ENCODE data around the gene TNFSF12.

Gene TNFSF12

DNA sequence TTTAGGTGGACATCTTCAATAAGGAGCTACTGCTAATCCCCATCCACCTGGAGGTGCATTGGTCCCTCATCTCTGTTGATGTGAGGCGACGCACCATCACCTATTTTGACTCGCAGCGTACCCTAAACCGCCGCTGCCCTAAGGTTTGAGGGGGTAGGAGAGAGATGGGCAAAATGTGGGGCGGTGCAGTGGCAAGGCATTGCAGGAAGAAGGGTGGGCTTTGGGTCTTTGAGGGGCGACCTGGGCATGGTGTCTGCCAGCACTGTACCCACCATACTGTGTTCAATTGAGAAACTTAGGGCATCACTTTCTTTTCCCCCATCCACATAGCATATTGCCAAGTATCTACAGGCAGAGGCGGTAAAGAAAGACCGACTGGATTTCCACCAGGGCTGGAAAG lies 21.5 kb downstream of the TNFSF12 start:
- no peak for DNase-seq (ENCODE audit: low read depth)

DNA sequence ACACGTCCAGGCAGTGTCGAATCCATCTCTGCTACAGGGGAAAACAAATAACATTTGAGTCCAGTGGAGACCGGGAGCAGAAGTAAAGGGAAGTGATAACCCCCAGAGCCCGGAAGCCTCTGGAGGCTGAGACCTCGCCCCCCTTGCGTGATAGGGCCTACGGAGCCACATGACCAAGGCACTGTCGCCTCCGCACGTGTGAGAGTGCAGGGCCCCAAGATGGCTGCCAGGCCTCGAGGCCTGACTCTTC lies 23.4 kb downstream of the TNFSF12 start:
- no peak for DNase-seq (ENCODE audit: low read depth)

DNA sequence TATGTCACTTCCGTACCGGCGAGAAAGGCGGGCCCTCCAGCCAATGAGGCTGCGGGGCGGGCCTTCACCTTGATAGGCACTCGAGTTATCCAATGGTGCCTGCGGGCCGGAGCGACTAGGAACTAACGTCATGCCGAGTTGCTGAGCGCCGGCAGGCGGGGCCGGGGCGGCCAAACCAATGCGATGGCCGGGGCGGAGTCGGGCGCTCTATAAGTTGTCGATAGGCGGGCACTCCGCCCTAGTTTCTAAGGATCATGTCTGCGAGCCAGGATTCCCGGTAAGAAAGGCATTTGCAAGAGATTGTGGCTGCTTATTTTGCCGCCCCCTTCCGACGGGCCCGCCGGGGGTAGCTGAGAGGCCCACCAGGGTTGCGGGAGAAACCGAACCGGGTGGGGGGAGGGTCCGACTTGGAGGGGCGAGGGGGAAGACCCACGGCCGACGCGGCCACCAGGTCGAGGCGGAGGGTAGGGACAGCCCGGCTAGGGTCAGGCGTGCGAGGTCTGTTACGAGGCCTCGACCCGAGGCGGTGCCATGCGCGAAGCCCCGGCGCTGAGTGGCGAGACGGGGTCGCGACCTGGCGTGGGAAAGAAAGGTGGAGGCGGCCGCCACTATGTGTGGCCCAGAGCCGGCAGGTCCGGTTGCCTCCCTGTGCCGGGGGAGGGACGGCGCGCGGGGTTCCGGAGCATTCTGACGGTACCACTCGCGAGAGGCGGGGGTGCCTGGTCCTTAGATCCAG lies 23.9 kb downstream of the TNFSF12 start:
- DNase-seq (ENCODE audit: low read depth) = peak; percentile 97

DNA sequence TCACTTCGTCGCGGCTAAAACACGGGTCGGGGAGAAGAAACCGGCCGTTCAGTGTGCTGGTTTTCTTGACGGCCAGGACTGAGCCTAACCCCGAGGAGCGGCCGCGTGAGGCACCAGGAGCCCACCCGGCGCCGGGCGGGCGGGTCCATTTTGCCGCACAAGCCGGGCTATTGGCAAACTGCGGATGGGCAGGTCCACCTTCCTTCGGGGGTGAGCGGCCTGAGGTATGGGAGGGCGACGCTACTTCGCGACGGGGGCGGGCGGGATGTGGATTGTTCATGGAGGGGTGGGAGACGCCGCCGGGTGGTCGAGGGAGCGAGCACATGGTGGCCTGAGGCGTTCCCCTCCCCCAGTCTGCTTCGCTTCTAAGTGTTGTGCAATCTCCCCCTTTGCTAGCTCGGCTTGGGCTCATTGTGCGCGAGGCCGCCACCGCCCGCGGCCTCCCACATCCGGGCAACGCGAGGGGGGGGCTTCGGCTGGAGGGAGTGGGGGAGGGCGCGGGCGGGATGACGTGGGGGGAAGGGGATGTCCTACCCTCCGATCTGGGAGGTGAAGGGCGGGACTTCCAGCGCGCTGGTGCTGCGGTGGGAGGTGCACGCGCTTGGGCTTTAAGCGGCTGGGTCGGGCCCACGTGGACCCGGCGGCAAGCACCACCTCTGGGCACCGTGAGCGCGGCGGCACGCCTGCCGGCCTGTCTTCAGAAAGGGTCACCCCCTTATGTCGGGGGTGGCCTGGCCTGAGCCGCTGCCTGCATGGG lies 24.6 kb downstream of the TNFSF12 start:
- DNase-seq (ENCODE audit: low read depth) = no peak

DNA sequence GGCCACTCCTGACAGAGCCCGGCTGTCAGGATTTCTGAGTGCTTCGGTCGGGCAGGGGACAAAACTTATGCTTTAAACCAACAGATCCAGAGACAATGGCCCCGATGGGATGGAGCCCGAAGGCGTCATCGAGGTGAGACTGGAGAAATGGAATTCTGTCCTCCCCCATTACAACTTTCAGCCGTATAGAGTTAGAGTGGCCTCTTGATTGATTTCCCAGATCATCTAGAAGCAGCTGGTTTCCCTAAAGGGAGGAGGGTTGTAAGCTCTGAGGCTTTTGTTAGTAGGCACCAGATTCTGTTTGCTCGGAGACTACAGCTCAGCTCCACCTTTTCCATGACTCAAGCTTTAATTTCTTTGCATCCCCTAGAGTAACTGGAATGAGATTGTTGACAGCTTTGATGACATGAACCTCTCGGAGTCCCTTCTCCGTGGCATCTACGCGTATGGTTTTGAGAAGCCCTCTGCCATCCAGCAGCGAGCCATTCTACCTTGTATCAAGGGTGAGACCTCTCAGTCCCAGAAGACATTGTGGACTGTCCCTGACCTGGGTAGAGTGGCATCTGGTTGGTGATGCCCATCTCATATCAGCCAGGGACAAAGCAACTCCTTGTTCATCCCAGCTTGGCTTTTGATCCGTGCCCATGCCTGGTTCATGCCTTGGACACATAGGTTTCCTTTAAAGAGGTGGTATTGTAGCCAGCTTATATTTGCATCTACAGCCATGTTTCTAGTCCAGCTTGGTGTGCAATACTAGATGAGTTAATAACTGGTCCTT lies 25.5 kb downstream of the TNFSF12 start:
- DNase-seq (ENCODE audit: low read depth) = no peak

DNA sequence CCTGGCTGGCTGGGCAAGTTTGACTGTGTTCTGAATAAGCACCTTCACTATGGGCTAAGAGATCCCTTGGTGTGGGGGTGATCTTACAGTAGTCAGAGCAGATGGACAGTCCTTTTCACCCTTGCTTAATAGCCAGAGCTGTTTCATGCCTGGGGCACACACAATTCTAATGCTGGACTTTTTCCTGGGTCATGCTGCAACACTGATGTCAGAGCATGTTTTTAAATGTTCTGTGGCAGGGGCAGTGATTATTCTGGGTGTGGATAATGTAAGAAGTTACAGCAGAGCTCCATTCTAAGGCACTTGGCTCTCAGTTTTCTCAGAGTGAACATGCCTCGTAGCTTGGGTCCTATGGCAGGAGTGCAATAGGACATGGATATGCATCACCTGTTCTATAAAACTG lies 26.6 kb downstream of the TNFSF12 start:
- DNase-seq (ENCODE audit: low read depth) = no peak

DNA sequence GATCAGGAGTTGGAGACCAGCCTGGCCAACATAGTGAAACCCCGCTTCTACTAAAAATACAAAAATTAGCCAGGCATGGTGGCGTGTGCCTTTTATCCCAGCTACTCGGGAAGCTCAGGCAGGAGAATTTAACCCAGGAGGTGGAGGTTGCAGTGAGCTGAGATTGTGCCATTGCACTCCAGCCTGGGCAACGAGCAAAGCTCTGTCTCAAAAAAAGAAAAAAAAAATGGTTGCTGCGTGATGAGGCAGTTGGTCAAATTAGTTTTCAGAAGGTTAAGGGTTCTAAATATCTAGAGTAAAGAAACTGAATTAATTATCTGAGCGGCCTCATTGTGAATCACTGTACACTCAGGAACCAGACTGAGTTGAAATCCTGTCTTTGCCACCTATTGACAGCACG lies 27.1 kb downstream of the TNFSF12 start:
- DNase-seq (ENCODE audit: low read depth) = no peak

DNA sequence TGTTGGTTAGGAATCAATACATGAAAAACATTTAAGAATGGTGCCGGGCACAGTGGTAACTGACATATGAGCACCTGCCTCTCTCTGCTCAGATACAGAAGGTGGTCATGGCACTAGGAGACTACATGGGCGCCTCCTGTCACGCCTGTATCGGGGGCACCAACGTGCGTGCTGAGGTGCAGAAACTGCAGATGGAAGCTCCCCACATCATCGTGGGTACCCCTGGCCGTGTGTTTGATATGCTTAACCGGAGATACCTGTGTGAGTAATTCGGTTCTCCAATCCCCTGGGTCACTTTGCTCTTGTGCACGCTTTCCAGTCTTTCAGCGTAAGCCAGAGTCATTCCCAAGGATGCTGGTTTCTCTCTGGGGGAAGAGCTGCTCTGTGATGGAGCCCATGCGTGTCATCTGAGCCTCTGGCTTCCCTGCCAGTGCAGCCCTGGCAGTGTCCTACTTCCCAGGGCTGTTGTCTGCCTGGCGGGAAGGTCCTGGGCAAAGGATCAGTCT lies 27.6 kb downstream of the TNFSF12 start:
- DNase-seq (ENCODE audit: low read depth) = no peak

DNA sequence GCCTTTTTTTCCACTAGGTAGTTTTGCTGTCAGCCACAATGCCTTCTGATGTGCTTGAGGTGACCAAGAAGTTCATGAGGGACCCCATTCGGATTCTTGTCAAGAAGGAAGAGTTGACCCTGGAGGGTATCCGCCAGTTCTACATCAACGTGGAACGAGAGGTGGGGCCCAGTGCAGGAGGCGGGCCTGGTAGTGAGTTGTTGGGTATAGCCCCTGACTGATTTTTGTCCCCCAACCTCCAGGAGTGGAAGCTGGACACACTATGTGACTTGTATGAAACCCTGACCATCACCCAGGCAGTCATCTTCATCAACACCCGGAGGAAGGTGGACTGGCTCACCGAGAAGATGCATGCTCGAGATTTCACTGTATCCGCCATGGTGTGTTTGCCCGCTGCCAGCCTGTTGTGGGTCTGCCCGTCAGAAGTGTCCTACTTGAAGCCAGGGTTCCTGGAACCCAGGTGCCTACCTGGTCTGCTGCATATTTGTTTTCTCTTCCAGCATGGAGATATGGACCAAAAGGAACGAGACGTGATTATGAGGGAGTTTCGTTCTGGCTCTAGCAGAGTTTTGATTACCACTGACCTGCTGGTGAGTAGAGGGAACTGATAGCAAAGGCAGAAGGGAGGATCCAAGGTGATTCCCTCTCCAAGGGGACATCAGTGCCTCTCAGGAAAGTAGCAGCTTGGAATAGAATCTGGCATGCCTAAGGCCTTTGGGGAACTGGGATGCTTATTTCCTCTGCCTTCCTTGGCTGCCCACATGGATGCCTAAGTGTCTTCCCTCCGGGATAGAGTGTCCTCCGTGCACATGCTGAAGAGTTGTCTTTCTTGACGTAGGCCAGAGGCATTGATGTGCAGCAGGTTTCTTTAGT lies 28.7 kb downstream of the TNFSF12 start:
- no peak for DNase-seq (ENCODE audit: low read depth)

DNA sequence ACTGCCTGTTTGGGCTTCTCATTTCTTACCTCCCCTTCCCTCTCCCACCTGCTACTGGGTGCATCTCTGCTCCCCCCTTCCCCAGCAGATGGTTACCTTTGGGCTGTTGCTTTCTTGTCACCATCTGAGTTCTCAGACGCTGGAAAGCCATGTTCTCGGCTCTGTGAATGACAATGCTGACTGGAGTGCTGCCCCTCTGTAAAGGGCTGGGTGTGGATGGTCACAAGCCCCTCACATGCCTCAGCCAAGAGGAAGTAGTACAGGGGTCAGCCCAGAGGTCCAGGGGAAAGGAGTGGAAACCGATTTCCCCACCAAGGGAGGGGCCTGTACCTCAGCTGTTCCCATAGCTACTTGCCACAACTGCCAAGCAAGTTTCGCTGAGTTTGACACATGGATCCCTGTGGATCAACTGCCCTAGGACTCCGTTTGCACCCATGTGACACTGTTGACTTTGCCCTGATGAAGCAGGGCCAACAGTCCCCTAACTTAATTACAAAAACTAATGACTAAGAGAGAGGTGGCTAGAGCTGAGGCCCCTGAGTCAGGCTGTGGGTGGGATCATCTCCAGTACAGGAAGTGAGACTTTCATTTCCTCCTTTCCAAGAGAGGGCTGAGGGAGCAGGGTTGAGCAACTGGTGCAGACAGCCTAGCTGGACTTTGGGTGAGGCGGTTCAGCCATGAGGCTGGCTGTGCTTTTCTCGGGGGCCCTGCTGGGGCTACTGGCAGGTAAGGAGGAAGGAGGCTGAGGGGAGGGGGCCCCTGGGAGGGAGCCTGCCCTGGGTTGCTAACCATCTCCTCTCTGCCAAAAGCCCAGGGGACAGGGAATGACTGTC lies 30.4 kb downstream of the TNFSF12 start, which contains the start of gene CD68:
TSS of gene CD68 (plus strand) at position 638 of the 833 bp plus-strand sequence. CDS start at position 678, 40 bp downstream.
- no peak for DNase-seq (ENCODE audit: low read depth)

DNA sequence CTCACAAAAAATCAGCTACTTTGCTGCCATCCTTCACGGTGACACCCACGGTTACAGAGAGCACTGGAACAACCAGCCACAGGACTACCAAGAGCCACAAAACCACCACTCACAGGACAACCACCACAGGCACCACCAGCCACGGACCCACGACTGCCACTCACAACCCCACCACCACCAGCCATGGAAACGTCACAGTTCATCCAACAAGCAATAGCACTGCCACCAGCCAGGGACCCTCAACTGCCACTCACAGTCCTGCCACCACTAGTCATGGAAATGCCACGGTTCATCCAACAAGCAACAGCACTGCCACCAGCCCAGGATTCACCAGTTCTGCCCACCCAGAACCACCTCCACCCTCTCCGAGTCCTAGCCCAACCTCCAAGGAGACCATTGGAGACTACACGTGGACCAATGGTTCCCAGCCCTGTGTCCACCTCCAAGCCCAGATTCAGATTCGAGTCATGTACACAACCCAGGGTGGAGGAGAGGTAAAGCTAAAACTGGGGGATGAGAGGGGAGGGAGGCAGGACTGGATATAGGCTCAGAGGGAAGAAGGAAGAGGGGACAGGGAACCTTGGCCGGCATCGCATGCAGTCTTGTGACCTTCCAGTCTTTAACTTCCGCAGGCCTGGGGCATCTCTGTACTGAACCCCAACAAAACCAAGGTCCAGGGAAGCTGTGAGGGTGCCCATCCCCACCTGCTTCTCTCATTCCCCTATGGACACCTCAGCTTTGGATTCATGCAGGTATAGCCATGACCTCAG lies 31.2 kb downstream of the TNFSF12 start:
- no peak for DNase-seq (ENCODE audit: low read depth)

DNA sequence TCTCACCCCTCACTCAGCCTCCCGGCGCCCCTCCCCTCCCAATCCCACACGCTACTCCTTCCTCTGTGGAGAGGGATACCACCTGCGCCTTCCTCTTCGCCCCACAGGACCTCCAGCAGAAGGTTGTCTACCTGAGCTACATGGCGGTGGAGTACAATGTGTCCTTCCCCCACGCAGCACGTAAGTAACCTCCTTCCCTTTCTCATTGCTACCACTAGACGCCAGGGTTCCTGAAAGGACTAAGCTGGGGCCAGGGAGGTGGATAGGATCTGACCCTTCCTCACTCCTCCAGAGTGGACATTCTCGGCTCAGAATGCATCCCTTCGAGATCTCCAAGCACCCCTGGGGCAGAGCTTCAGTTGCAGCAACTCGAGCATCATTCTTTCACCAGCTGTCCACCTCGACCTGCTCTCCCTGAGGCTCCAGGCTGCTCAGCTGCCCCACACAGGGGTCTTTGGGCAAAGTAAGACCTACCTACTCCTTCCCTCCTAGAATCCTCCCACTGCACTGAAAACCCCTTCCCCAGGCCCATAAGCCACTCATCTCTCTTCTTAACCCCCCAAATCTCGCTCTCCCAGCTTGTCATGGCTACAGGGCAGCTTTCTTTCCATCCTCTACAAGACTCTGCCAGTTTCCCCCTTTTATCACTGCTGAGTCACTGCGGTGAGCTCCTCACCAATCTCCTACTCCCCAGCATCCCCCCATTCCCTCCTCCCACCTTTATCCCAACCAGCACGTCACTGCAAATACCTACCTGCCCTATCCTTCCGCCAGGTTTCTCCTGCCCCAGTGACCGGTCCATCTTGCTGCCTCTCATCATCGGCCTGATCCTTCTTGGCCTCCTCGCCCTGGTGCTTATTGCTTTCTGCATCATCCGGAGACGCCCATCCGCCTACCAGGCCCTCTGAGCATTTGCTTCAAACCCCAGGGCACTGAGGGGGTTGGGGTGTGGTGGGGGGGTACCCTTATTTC lies 32.0 kb downstream of the TNFSF12 start:
- DNase-seq (ENCODE audit: low read depth) = no peak

DNA sequence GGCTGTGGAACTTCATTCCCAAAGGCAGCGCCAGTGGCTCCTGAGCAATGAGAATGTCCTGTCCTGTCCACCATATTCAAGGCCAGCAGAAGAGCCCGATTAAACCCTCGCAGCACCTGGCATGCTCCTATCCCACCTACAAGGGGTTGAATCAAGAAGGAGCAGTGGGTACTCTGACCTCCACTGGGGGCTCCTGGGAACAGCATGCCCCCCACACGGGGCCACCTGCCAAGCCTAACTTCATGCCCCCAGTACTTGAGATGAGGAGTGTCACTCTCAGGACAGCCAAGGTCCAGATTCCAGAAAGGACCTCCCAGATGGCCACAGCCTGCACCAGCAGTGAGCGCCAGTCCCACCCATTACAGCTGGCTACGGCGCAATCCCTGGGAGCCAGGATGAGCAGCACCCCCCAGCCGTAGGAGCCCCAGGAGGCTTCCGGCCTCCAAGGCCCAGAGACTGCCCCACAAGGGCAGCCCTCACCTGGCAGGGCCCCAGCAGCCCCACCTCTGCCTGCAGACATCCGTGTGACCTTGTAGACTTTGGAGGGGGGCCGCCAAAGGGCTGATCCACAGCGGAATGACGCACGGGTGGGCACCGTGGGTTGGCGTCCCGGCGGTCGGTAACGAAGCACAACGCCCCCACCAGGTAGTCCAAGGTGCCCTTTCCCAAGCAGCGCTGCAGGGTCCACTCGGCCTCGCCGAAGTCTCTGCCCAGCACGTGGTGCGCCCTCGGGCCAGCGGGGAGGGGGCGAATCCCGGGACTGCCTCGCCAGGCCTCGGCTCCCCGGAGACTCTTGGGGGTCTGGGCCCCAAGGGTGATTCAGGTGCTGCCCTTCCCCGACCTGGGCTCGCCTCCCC lies 33.8 kb downstream of the TNFSF12 start:
- DNase-seq (ENCODE audit: low read depth) = no peak

DNA sequence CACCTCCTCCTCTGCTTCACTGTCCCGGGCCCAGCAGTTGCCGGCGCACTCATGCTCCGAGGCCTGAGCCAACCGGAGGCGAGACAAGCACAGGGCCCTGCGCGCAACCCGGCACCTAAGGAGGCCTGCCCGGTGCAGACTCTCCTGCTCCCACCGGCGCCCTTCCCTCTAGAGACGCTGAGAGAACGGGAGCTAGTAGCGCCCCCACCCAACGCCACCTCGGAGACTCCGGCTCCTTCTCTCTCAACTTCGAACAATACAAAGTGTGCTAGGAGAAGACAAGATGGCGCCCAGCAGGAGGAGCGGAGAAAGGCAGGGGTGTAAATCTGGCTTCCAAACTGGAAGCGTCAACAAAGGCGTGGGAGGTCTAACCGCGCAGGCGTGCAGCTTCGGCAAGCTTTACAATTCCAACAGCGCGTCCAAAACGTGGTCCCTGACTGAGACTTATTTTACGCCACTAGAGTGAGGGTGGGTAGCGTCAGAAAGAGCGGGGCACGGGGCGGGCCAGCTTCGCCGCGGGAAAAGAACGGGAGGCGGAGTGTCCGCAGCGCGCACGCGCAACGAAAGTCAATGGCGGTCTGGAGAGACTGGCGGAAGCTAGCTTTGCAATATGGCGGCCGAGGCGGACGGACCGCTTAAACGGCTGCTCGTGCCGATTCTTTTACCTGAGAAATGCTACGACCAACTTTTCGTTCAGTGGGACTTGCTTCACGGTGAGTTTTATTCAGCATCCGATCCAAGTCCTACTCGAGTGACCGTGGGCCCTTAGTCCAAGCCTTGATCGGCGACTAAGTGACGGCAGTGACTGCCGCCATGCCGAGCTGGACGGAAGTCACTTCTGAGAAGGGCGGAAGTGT lies 34.6 kb downstream of the TNFSF12 start, which contains the start of gene MPDU1:
TSS of gene MPDU1 (plus strand) at position 600 of the 857 bp plus-strand sequence. CDS start at position 611, 11 bp downstream.
- peak; percentile 87 for DNase-seq (ENCODE audit: low read depth)

DNA sequence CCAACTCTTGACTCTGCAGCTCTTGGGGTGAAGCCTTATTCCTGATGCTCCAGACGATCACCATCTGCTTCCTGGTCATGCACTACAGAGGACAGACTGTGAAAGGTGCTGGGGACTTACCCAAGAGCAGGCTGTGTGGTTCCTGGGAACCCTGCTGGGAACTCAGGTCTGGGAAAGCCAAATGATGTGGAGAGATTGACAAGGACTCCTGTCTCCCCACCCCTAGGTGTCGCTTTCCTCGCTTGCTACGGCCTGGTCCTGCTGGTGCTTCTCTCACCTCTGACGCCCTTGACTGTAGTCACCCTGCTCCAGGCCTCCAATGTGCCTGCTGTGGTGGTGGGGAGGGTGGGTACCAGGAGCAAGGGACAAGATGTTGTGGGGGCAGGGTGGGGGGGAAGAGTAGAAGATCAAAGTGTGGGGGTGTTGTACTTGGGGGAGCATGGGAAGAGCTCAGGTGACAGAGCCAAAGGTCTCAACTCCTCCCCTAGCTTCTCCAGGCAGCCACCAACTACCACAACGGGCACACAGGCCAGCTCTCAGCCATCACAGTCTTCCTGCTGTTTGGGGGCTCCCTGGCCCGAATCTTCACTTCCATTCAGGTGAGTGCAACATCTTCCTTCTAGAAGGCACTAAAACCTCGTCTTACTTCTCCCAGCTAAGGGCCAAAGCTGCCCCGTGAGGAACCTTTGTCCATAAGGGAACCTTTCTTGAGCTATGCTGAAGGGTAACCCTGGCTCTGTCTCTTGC lies 38.0 kb downstream of the TNFSF12 start:
- no peak for DNase-seq (ENCODE audit: low read depth)

Measured in non-pigmented ciliary epithelial cell (primary cell).